IMR-90 (cell line): ENCODE data around the gene RNASE2. TPM values are rescaled to one million over a fixed set of nuclear protein-coding genes. Genes with fewer than 3 reads are reported as not detected.
A peak's percentile ranks its signal among the peaks of the same experiment; 100 is the strongest.

Source experiments
- ATAC-seq: fragments of 200-7000 bp; cut with Tn5 transposase; 2 replicates; pipeline ENCODE4 v1.9.1; 2020; ENCODE audit warnings: low read depth, mild to moderate bottlenecking, moderate library complexity
- BruUV-seq: library from RNA; stranded (reverse); fragments of 400-500 nt; replicated peaks from 2 replicates; lab custom pipeline; 2021; lab: Mats Ljungman, UMichigan
- CTCF ChIA-PET: fragments of 300-600 bp; formaldehyde crosslinking; extraction: SDS; loops from one replicate; lab custom pipeline; 2021; ENCODE audit warnings: antibody characterized with exemption; lab: Yijun Ruan, JAX
- POLR2A ChIA-PET: fragments of 300-600 bp; sonication (Branson Sonifier 250); formaldehyde crosslinking; loops from one replicate; lab custom pipeline; 2022; ENCODE audit warnings: antibody characterized with exemption; ENCODE audit not compliant: unreplicated experiment; lab: Charles Lee
- DNase-seq: peaks from one replicate; pipeline ENCODE4 v3.0.0; 2013
- H2AFZ ChIP-seq: replicated peaks from 2 replicates; pipeline ENCODE3; 2013; ENCODE audit warnings: low read length, mild to moderate bottlenecking; ENCODE audit not compliant: poor library complexity
- H2AK5ac ChIP-seq: 2 replicates; pipeline ENCODE4 v1.6.1; 2013; ENCODE audit warnings: low read depth, low read length, inconsistent platforms
- H2AK9ac ChIP-seq: replicated peaks from 2 replicates; pipeline ENCODE3; 2013; ENCODE audit warnings: mild to moderate bottlenecking, low read depth, low read length, moderate library complexity; ENCODE audit not compliant: poor library complexity
- H2BK120ac ChIP-seq: 2 replicates; pipeline ENCODE4 v1.6.1; 2013; ENCODE audit warnings: low read depth, low read length, inconsistent platforms
- H2BK15ac ChIP-seq: 3 replicates; pipeline ENCODE4 v1.6.1; 2013; ENCODE audit warnings: low read depth, low read length, inconsistent platforms
- H2BK20ac ChIP-seq: 2 replicates; pipeline ENCODE4 v1.6.1; 2013; ENCODE audit warnings: low read depth, mild to moderate bottlenecking, inconsistent platforms, low read length, moderate library complexity
- H2BK5ac ChIP-seq: 2 replicates; pipeline ENCODE4 v1.6.1; 2013; ENCODE audit warnings: mild to moderate bottlenecking, low read depth, low read length, inconsistent platforms; ENCODE audit not compliant: poor library complexity, severe bottlenecking
- H3K14ac ChIP-seq: replicated peaks from 2 replicates; pipeline ENCODE4 v1.6.1; 2013; ENCODE audit warnings: low read depth, low read length, inconsistent platforms
- H3K18ac ChIP-seq: 2 replicates; pipeline ENCODE4 v1.6.1; 2013; ENCODE audit warnings: low read depth, low read length, control low read depth
- H3K23ac ChIP-seq: 2 replicates; pipeline ENCODE4 v1.6.1; 2013; ENCODE audit warnings: low read depth, low read length, inconsistent platforms
- H3K27ac ChIP-seq: 2 replicates; pipeline ENCODE4 v1.5.1; 2013; ENCODE audit warnings: mild to moderate bottlenecking, control low read depth, low read length; ENCODE audit not compliant: insufficient read depth
- H3K27me3 ChIP-seq: 2 replicates; pipeline ENCODE4 v1.6.1; 2013; ENCODE audit warnings: low read length; ENCODE audit not compliant: control insufficient read depth, insufficient read depth
- H3K36me3 ChIP-seq: 2 replicates; pipeline ENCODE4 v1.6.1; 2013; ENCODE audit warnings: low read length, mixed read lengths; ENCODE audit not compliant: control insufficient read depth, insufficient read depth
- H3K4ac ChIP-seq: 2 replicates; pipeline ENCODE4 v1.6.1; 2013; ENCODE audit warnings: low read depth, low read length, inconsistent platforms
- H3K4me1 ChIP-seq: 2 replicates; pipeline ENCODE4 v1.6.1; 2013; ENCODE audit warnings: low read length, mixed read lengths; ENCODE audit not compliant: control insufficient read depth, insufficient read depth
- H3K4me2 ChIP-seq: 2 replicates; pipeline ENCODE4 v1.6.1; 2013; ENCODE audit warnings: low read depth, mild to moderate bottlenecking, control low read depth, low read length, moderate library complexity
- H3K4me3 ChIP-seq: 2 replicates; pipeline ENCODE4 v1.5.1; 2013; ENCODE audit warnings: low read depth, mild to moderate bottlenecking, control low read depth, low read length, moderate library complexity; ENCODE audit not compliant: insufficient read depth
- H3K56ac ChIP-seq: 2 replicates; pipeline ENCODE4 v1.6.1; 2013; ENCODE audit warnings: low read length, inconsistent platforms; ENCODE audit not compliant: insufficient read depth; ENCODE audit errors: extremely low read depth
- H3K79me1 ChIP-seq, 2 experiments: 2 replicates each; pipeline ENCODE4 v1.6.1; 2013; ENCODE audit warnings: low read length in 2 of 2, inconsistent platforms in 1 of 2, low read depth in 1 of 2
- H3K9ac ChIP-seq: 2 replicates; pipeline ENCODE4 v1.6.1; 2013; ENCODE audit warnings: low read depth, low read length, control low read depth
- H3K9me1 ChIP-seq: 2 replicates; pipeline ENCODE4 v1.6.1; 2013; ENCODE audit warnings: low read length, inconsistent platforms; ENCODE audit not compliant: insufficient read depth
- H3K9me3 ChIP-seq: 2 replicates; pipeline ENCODE4 v1.6.1; 2013; ENCODE audit warnings: low read length; ENCODE audit not compliant: control insufficient read depth, insufficient read depth
- H4K20me1 ChIP-seq: 2 replicates; pipeline ENCODE4 v1.6.1; 2013; ENCODE audit warnings: low read length, inconsistent platforms; ENCODE audit not compliant: insufficient read depth
- H4K5ac ChIP-seq: 2 replicates; pipeline ENCODE4 v1.6.1; 2013; ENCODE audit warnings: mild to moderate bottlenecking, low read depth, low read length, control low read depth
- H4K8ac ChIP-seq, 2 experiments: 2 replicates each; pipeline ENCODE4 v1.6.1; 2013; ENCODE audit warnings: low read depth in 2 of 2, low read length in 2 of 2, control low read depth in 1 of 2, inconsistent platforms in 1 of 2
- H4K91ac ChIP-seq: 2 replicates; pipeline ENCODE4 v1.6.1; 2013; ENCODE audit warnings: low read depth, low read length, inconsistent platforms; ENCODE audit not compliant: insufficient read depth
- BHLHE40 ChIP-seq: fragments of 150-350 bp; IDR thresholded peaks from 2 replicates; pipeline ENCODE4 v1.6.1; 2016; ENCODE audit warnings: mild to moderate bottlenecking, low read depth, low read length
- CEBPB ChIP-seq: IDR thresholded peaks from 2 replicates; pipeline ENCODE4 v1.6.1; 2012; ENCODE audit warnings: low read depth, low read length, improper control_type of control experiment
- CHD1 ChIP-seq: IDR thresholded peaks from 2 replicates; pipeline ENCODE4 v1.6.1; 2012; ENCODE audit warnings: low read depth, low read length, improper control_type of control experiment
- CTCF ChIP-seq: conservative IDR thresholded peaks from 2 replicates; pipeline ENCODE4 v1.5.1; 2012; ENCODE audit warnings: mild to moderate bottlenecking, low read depth, low read length, improper control_type of control experiment
- ELK1 ChIP-seq: fragments of 150-350 bp; IDR thresholded peaks from 2 replicates; pipeline ENCODE4 v1.6.1; 2016; ENCODE audit warnings: low read depth, mild to moderate bottlenecking, low read length, moderate library complexity, borderline replicate concordance
- FOS ChIP-seq: fragments of 150-350 bp; IDR thresholded peaks from 2 replicates; pipeline ENCODE4 v1.6.1; 2016; ENCODE audit warnings: low read depth, low read length
- MAFK ChIP-seq: IDR thresholded peaks from 2 replicates; pipeline ENCODE4 v1.6.1; 2012; ENCODE audit warnings: low read depth, low read length, improper control_type of control experiment
- MAZ ChIP-seq: IDR thresholded peaks from 2 replicates; pipeline ENCODE4 v1.6.1; 2012; ENCODE audit warnings: low read depth, mild to moderate bottlenecking, low read length, improper control_type of control experiment, moderate library complexity, borderline replicate concordance
- MXI1 ChIP-seq: IDR thresholded peaks from 2 replicates; pipeline ENCODE4 v1.6.1; 2012; ENCODE audit warnings: low read depth, mild to moderate bottlenecking, low read length, moderate library complexity, borderline replicate concordance
- NFE2L2 ChIP-seq: fragments of 150-350 bp; IDR thresholded peaks from 2 replicates; pipeline ENCODE4 v1.6.1; 2016; ENCODE audit warnings: low read depth, mild to moderate bottlenecking, low read length
- POLR2A ChIP-seq: IDR thresholded peaks from 2 replicates; pipeline ENCODE4 v1.6.1; 2012; ENCODE audit warnings: mild to moderate bottlenecking, low read depth, low read length
- RCOR1 ChIP-seq: IDR thresholded peaks from 2 replicates; pipeline ENCODE4 v1.6.1; 2012; ENCODE audit warnings: mild to moderate bottlenecking, low read length, improper control_type of control experiment; ENCODE audit not compliant: insufficient replicate concordance
- RFX5 ChIP-seq: IDR thresholded peaks from 2 replicates; pipeline ENCODE4 v1.8.0; 2012; ENCODE audit warnings: low read depth, mild to moderate bottlenecking, low read length, moderate library complexity
- SMC3 ChIP-seq: fragments of 150-350 bp; IDR thresholded peaks from 2 replicates; pipeline ENCODE4 v1.6.1; 2016; ENCODE audit warnings: low read depth, mild to moderate bottlenecking, antibody characterized with exemption, low read length, moderate library complexity
- WGBS, 2 experiments: methylation state at CpG; one replicate each; pipeline versions ENCODE4 v1.1.5 to v1.1.7; 2013; ENCODE audit warnings: missing lambda C conversion rate in 2 of 2; ENCODE audit not compliant: insufficient read length in 1 of 2; ENCODE audit errors: extremely low coverage in 2 of 2; 5-methylcytosine and 5-hydroxymethylcytosine counted together
- dilution Hi-C: fragments of 300-500 bp; cut with HindIII; formaldehyde crosslinking; loops from one replicate; pipeline ENCODE4 v1.14.3; 2018; ENCODE audit warnings: low sequenced_read_pairs; ENCODE audit not compliant: unreplicated experiment
- in situ Hi-C: fragments of 300-500 bp; cut with MboI; formaldehyde crosslinking; loops from 3 replicates; pipeline ENCODE4 v1.14.3; 2019; ENCODE audit warnings: low sequenced_read_pairs, inconsistent platforms, mixed read lengths
- intact Hi-C: fragments of 100-400 bp; cut with micrococcal nuclease; formaldehyde crosslinking; loops from 2 replicates; pipeline ENCODE4 v1.10.0; 2022
- polyA plus RNA-seq, 3 experiments: library from polyadenylated mRNA; depleted of rRNA; stranded (reverse); fragments of >200 nt; gene quantifications; 2 replicates each; pipeline ENCODE4 v1.2.3, GENCODE V29; 2012; ENCODE audit warnings: low replicate concordance in 1 of 3
- total RNA-seq: library from RNA; depleted of rRNA; stranded (reverse); fragments of >200 nt; gene quantifications from 2 replicates; pipeline ENCODE4 v1.2.3, GENCODE V29; 2012

RNASE2 gene
- total and polyA plus RNA-seq, 2 of the 4 experiments (the other 2 are of a cell fraction) = not detected

- H3K36me3 ChIP-seq = no peaks in the 10 kb centered on the region
- H2BK20ac ChIP-seq = peak overlapping the region; percentile 64; the same call in 1 of the 2 replicates
- no peak overlapping the region; the same call in 1 of the 2 replicates for H4K5ac ChIP-seq
- no peak overlapping the region for H3K18ac ChIP-seq
- no peak overlapping the region for H2BK5ac ChIP-seq
- peaks cover 11% of the 10 kb centered on the region for H3K27me3 ChIP-seq
- dilution Hi-C loops (no loop called here), in situ Hi-C loops (no loop called here), intact Hi-C loops (loop anchor here (1.0 to 5.0 kb wide), 6 partner anchors 70 to 362 kb away; no protein-coding TSS in a partner anchor)
- DNase-seq (peak; percentile 78), ATAC-seq (peak; percentile 97)
- 0 out of 2 replicates have a peak overlapping the region, but pooled peaks have one; percentile 62 for H3K14ac ChIP-seq
- peaks cover 4% of the 10 kb centered on the region; the same call in 1 of the 2 replicates for H3K9me1 ChIP-seq
- H2BK15ac ChIP-seq = no peak overlapping the region; the same call in 2 of the 3 replicates
- peak overlapping the region; percentile 79 for H3K4ac ChIP-seq
- H3K23ac ChIP-seq = peak overlapping the region; percentile 74; the same call in 1 of the 2 replicates
- H3K9ac ChIP-seq = peak overlapping the region; percentile 64
- peak overlapping the region; percentile 33 for H3K27ac ChIP-seq
- no peaks in the 10 kb centered on the region for H3K9me3 ChIP-seq
- H2AK9ac ChIP-seq = peak overlapping the region; percentile 6
- 0% methylated on average over 2 of the region's 47 CpGs; no CpG with 5 or more reads in 1 of the 2 experiments for WGBS, 2 experiments
- H3K4me3 ChIP-seq = peak overlapping the region; percentile 57
- no peaks in the 10 kb centered on the region for H3K79me1 ChIP-seq
- no TSS peak for BruUV-seq
- H3K4me2 ChIP-seq = peak overlapping the region; percentile 85
- ChIA-PET POLR2A (interaction anchor here (0.5 kb wide), 1 partner anchor 638 kb away, joined by 9 read pairs; no protein-coding TSS in a partner anchor), CTCF (interaction anchor here (0.6 to 2.1 kb wide), 27 partner anchors 8 to 776 kb away, joined by 3 to 27 read pairs (median 4); partner anchors contain the start of gene RNASE4)
- peak overlapping the region; percentile 94 for H2AFZ ChIP-seq
- H4K91ac ChIP-seq = peak overlapping the region; percentile 30
- H2AK5ac ChIP-seq = no peak overlapping the region
- peak overlapping the region; percentile 85 to 89 for H4K8ac ChIP-seq
- peaks cover 5% of the 10 kb centered on the region; the same call in 1 of the 2 replicates for H3K4me1 ChIP-seq
- H4K20me1 ChIP-seq = no peaks in the 10 kb centered on the region
- H2BK120ac ChIP-seq = peak overlapping the region; percentile 83; the same call in 1 of the 2 replicates
- H3K56ac ChIP-seq = peak overlapping the region; percentile 44; the same call in 1 of the 2 replicates
- no peak for TF ChIP-seq RCOR1
- TF ChIP-seq SMC3 = peak; percentile 68
- peak; percentile 71; the same call in 1 of the 2 replicates for TF ChIP-seq MAZ
- no peak for TF ChIP-seq FOS
- TF ChIP-seq CTCF = peak; percentile 97
- TF ChIP-seq POLR2A = no peak
- TF ChIP-seq BHLHE40 = no peak; the same call in 1 of the 2 replicates
- TF ChIP-seq ELK1 = no peak
- TF ChIP-seq MXI1 = no peak
- TF ChIP-seq NFE2L2 = no peak
- no peak for TF ChIP-seq RFX5
- TF ChIP-seq CEBPB = peak; percentile 4; the same call in 1 of the 2 replicates
- no peak for TF ChIP-seq MAFK
- no peak for TF ChIP-seq CHD1
Observed at GRCh38 chr14:20970983-20971704, 15.9 kb downstream of the RNASE2 start.
